ENCODE data around the gene GALNT9. TPM values are rescaled to one million over a fixed set of nuclear protein-coding genes. Genes with fewer than 3 reads are reported as not detected.
"Not testable (repeated sequence)": the region's sequence is repeated elsewhere in the genome, so short reads cannot be mapped to it uniquely, and the experiment has no call there.

GALNT9 gene
- total and polyA plus RNA-seq, 2 donors = 0.91 to 1.5 TPM

GRCh38 chr12:132256646-132257045, 72.7 kb downstream of the GALNT9 start:
- no peak overlapping the region for H3K4me3 ChIP-seq (ENCODE audit: low read length in 2 of 2)
- 74% methylated on average over 9 of the region's 9 CpGs for WGBS
- H3K9me3 ChIP-seq (ENCODE audit: control insufficient read depth in 2 of 2, insufficient read depth in 1 of 2, low read length in 1 of 2) = no peaks in the 10 kb centered on the region
- H3K27ac ChIP-seq (ENCODE audit: low read depth in 1 of 2, low read length in 1 of 2) = no peak overlapping the region
- no peak for DNase-seq (ENCODE audit: low read depth in 6 of 9, low spot score in 9 of 9)
- no peaks in the 10 kb centered on the region for H3K36me3 ChIP-seq (ENCODE audit: control insufficient read depth in 2 of 2, insufficient read depth in 2 of 2, low read length in 1 of 2)
- H3K4me1 ChIP-seq (ENCODE audit: control insufficient read depth in 2 of 2, insufficient read depth in 2 of 2, low read length in 2 of 2) = no peaks in the 10 kb centered on the region
- no peaks in the 10 kb centered on the region for H3K27me3 ChIP-seq (ENCODE audit: control insufficient read depth in 2 of 2, insufficient read depth in 1 of 2, low read length in 1 of 2)

GRCh38 chr12:132255642-132256041, 73.7 kb downstream of the GALNT9 start:
- DNase-seq (ENCODE audit: low read depth in 6 of 9, low spot score in 9 of 9) = no peak
- Histone ChIP-seq H3K27ac (ENCODE audit: low read depth in 1 of 2, low read length in 1 of 2) (no peak overlapping the region), H3K27me3 (ENCODE audit: control insufficient read depth in 2 of 2, insufficient read depth in 1 of 2, low read length in 1 of 2) (no peaks in the 10 kb centered on the region), H3K36me3 (ENCODE audit: control insufficient read depth in 2 of 2, insufficient read depth in 2 of 2, low read length in 1 of 2) (no peaks in the 10 kb centered on the region), H3K9me3 (ENCODE audit: control insufficient read depth in 2 of 2, insufficient read depth in 1 of 2, low read length in 1 of 2) (no peaks in the 10 kb centered on the region), H3K4me1 (ENCODE audit: control insufficient read depth in 2 of 2, insufficient read depth in 2 of 2, low read length in 2 of 2) (no peaks in the 10 kb centered on the region), H3K4me3 (ENCODE audit: low read length in 2 of 2) (no peak overlapping the region)
- 87% methylated on average over 20 of the region's 20 CpGs for WGBS

- WGBS = 90% methylated on average over 18 of the region's 18 CpGs
- Histone ChIP-seq H3K4me3 (ENCODE audit: low read length in 2 of 2) (no peak overlapping the region), H3K27ac (ENCODE audit: low read depth in 1 of 2, low read length in 1 of 2) (no peak overlapping the region), H3K4me1 (ENCODE audit: control insufficient read depth in 2 of 2, insufficient read depth in 2 of 2, low read length in 2 of 2) (no peaks in the 10 kb centered on the region), H3K27me3 (ENCODE audit: control insufficient read depth in 2 of 2, insufficient read depth in 1 of 2, low read length in 1 of 2) (no peaks in the 10 kb centered on the region), H3K36me3 (ENCODE audit: control insufficient read depth in 2 of 2, insufficient read depth in 2 of 2, low read length in 1 of 2) (no peaks in the 10 kb centered on the region), H3K9me3 (ENCODE audit: control insufficient read depth in 2 of 2, insufficient read depth in 1 of 2, low read length in 1 of 2) (no peaks in the 10 kb centered on the region)
- no peak for DNase-seq (ENCODE audit: low read depth in 6 of 9, low spot score in 9 of 9)
Observed at GRCh38 chr12:132253698-132254480, 75.5 kb downstream of the GALNT9 start.

DNA sequence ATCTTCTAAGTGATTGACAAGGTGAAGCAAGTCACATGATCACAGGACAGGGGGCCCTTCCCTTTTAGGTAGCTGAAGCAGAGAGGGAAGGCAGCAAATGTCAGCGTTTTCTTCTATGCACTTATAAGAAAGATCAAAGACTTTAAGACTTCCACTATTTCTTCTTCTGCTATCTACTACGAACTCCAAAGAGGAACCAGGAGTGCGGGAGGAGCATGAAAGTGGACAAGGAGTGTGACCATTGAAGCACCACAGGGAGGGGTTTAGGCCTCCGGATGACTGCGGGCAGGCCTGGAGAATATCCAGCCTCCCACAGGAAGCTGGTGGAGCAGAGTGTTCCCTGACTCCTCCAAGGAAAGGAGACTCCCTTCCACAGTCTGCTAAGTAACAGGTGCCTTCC, 76.4 kb downstream of the GALNT9 start:
- not testable (repeated sequence) for H3K4me1 ChIP-seq (ENCODE audit: control insufficient read depth in 2 of 2, insufficient read depth in 2 of 2, low read length in 2 of 2); H3K9me3 ChIP-seq (ENCODE audit: control insufficient read depth in 2 of 2, insufficient read depth in 1 of 2, low read length in 1 of 2); H3K27ac ChIP-seq (ENCODE audit: low read depth in 1 of 2, low read length in 1 of 2); H3K36me3 ChIP-seq (ENCODE audit: control insufficient read depth in 2 of 2, insufficient read depth in 2 of 2, low read length in 1 of 2); H3K4me3 ChIP-seq (ENCODE audit: low read length in 2 of 2); H3K27me3 ChIP-seq (ENCODE audit: control insufficient read depth in 2 of 2, insufficient read depth in 1 of 2, low read length in 1 of 2); DNase-seq (ENCODE audit: low read depth in 6 of 9, low spot score in 9 of 9)
- 69% methylated on average over 5 of the region's 5 CpGs for WGBS

DNA sequence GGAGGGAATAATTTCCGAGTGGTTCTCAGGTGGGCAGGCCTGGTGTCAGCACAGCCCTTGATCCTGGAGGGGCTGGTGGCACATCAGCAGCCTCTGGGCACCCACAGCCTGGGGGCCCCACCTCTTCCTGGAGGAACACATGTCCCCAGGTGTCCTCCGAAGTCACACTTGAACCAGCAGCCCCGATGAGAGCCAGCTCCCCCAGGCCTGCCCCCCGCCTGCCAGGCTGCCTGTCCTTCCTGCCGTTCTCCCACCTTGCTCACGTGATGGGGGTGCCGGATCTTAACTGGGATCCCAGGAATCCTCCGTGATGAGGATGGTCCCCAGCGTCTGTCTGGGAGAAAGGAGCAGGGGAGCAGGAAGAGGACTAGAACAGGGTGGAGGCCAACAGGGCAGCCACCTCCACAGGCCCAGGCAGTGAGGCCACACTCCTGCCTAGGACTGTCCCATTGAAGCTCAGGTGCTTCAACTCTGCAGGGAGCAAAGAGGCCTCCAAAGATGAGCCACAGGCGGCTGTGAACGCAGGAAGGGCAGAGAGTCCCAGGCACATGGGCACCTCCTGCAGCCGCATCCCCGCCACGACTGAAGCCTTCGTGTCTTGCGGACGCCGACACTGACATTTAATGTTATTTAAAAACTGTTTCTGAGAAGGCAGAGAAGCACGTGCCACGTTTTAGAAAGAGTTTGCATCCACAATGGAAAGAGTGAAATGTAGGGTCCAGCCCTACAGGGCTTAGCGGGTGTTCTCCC, 77.5 kb downstream of the GALNT9 start:
- no peak overlapping the region for H3K4me3 ChIP-seq (ENCODE audit: low read length in 2 of 2)
- DNase-seq (ENCODE audit: low read depth in 6 of 9, low spot score in 9 of 9) = no peak
- 95% methylated on average over 21 of the region's 21 CpGs for WGBS

GRCh38 chr12:132251310-132251709, 78.1 kb downstream of the GALNT9 start:
- DNase-seq (ENCODE audit: low read depth in 6 of 9, low spot score in 9 of 9) = no peak
- no peaks in the 10 kb centered on the region for H3K9me3 ChIP-seq (ENCODE audit: control insufficient read depth in 2 of 2, insufficient read depth in 1 of 2, low read length in 1 of 2)
- H3K36me3 ChIP-seq (ENCODE audit: control insufficient read depth in 2 of 2, insufficient read depth in 2 of 2, low read length in 1 of 2) = no peaks in the 10 kb centered on the region
- no peak overlapping the region for H3K4me3 ChIP-seq (ENCODE audit: low read length in 2 of 2)
- no peaks in the 10 kb centered on the region for H3K4me1 ChIP-seq (ENCODE audit: control insufficient read depth in 2 of 2, insufficient read depth in 2 of 2, low read length in 2 of 2)
- WGBS = 92% methylated on average over 18 of the region's 18 CpGs
- H3K27me3 ChIP-seq (ENCODE audit: control insufficient read depth in 2 of 2, insufficient read depth in 1 of 2, low read length in 1 of 2) = no peaks in the 10 kb centered on the region
- no peak overlapping the region for H3K27ac ChIP-seq (ENCODE audit: low read depth in 1 of 2, low read length in 1 of 2)

More for the DNA sequence above, 77.5 kb downstream of the GALNT9 start:
- Histone ChIP-seq H3K27me3 (ENCODE audit: control insufficient read depth in 2 of 2, insufficient read depth in 1 of 2, low read length in 1 of 2) (no peaks in the 10 kb centered on the region), H3K9me3 (ENCODE audit: control insufficient read depth in 2 of 2, insufficient read depth in 1 of 2, low read length in 1 of 2) (no peaks in the 10 kb centered on the region), H3K4me1 (ENCODE audit: control insufficient read depth in 2 of 2, insufficient read depth in 2 of 2, low read length in 2 of 2) (no peaks in the 10 kb centered on the region), H3K27ac (ENCODE audit: low read depth in 1 of 2, low read length in 1 of 2) (no peak overlapping the region), H3K36me3 (ENCODE audit: control insufficient read depth in 2 of 2, insufficient read depth in 2 of 2, low read length in 1 of 2) (no peaks in the 10 kb centered on the region)

DNA sequence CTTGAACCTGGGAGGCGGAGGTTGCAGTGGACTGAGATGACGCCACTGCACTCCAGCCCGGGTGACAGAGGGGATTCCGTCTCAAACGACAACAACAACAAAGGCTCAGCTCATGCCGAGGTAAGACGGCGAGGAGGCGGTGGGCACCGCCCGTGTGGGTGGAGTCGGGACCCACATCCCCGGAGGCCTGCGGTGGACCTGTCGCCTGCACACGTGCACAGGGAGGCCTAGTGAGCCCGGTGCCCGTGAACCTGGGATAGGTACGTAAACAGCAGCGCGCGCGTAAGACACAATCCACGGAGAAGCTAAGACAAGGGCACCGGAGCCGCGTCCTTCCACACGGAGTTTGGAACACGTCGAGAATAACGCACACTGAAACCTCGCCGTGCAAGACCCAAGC, 78.7 kb downstream of the GALNT9 start:
- no peaks in the 10 kb centered on the region for H3K36me3 ChIP-seq (ENCODE audit: control insufficient read depth in 2 of 2, insufficient read depth in 2 of 2, low read length in 1 of 2)
- H3K4me3 ChIP-seq (ENCODE audit: low read length in 2 of 2) = no peak overlapping the region
- H3K27ac ChIP-seq (ENCODE audit: low read depth in 1 of 2, low read length in 1 of 2) = no peak overlapping the region
- H3K27me3 ChIP-seq (ENCODE audit: control insufficient read depth in 2 of 2, insufficient read depth in 1 of 2, low read length in 1 of 2) = no peaks in the 10 kb centered on the region
- no peak for DNase-seq (ENCODE audit: low read depth in 6 of 9, low spot score in 9 of 9)
- H3K9me3 ChIP-seq (ENCODE audit: control insufficient read depth in 2 of 2, insufficient read depth in 1 of 2, low read length in 1 of 2) = no peaks in the 10 kb centered on the region
- 96% methylated on average over 33 of the region's 33 CpGs for WGBS
- H3K4me1 ChIP-seq (ENCODE audit: control insufficient read depth in 2 of 2, insufficient read depth in 2 of 2, low read length in 2 of 2) = no peaks in the 10 kb centered on the region

DNA sequence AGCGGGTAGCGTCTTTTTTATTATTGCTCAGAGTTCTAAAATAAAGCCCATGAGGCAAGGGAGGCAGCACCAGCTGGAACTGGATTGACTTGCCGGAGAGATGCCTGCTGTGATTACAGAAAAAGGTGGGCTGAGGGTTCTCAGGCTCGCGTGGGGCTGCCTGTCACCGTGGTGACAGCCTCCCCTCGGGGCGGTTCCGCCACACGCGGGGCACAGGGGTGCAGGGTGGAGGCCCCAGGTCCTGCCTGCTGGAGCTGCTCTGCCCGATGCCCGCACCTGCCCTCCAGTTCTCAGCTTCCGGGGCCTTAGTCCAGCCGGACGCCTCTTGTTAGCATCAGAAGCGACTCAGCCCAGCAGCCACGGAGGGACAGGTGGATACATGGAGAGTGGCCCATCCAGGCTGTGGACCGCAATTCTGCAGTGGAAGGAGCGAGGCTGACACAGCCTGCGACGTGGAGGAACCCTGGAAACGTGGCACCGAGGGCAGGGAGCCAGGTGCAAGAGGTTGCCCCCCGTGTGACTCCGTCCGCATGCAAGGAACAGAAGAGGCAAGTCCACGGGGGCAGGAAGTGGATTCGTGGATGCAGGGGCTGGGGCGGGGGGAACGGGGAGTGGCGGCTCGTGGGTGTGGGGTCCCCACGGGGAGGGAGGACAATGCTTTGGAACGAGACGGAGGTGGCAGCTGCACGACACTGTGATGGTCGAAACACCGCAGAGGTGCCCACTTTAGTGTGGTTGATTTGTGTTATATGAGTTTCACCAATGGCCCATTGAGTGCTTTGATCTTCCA, 79.5 kb downstream of the GALNT9 start:
- Histone ChIP-seq H3K27ac (ENCODE audit: low read depth in 1 of 2, low read length in 1 of 2) (no peak overlapping the region), H3K9me3 (ENCODE audit: control insufficient read depth in 2 of 2, insufficient read depth in 1 of 2, low read length in 1 of 2) (no peaks in the 10 kb centered on the region)

More for the DNA sequence above, 79.5 kb downstream of the GALNT9 start:
- no peaks in the 10 kb centered on the region for H3K27me3 ChIP-seq (ENCODE audit: control insufficient read depth in 2 of 2, insufficient read depth in 1 of 2, low read length in 1 of 2)
- no peaks in the 10 kb centered on the region for H3K4me1 ChIP-seq (ENCODE audit: control insufficient read depth in 2 of 2, insufficient read depth in 2 of 2, low read length in 2 of 2)
- H3K4me3 ChIP-seq (ENCODE audit: low read length in 2 of 2) = no peak overlapping the region
- 95% methylated on average over 39 of the region's 39 CpGs for WGBS
- no peak for DNase-seq (ENCODE audit: low read depth in 6 of 9, low spot score in 9 of 9)
- H3K36me3 ChIP-seq (ENCODE audit: control insufficient read depth in 2 of 2, insufficient read depth in 2 of 2, low read length in 1 of 2) = no peaks in the 10 kb centered on the region
